Left lung (tissue), 10 donors: ENCODE measurements around the gene IQGAP3. TPM values are rescaled to one million over a fixed set of nuclear protein-coding genes. Genes with fewer than 3 reads are reported as not detected.

ENCODE experiments used
- ATAC-seq: fragments of 200-7000 bp; cut with Tn5 transposase; one replicate; pipeline ENCODE4 v1.9.1; 2020; ENCODE audit warnings: moderate library complexity
- DNase-seq, 4 donors: peaks; one replicate each; pipeline ENCODE4 v3.0.0-alpha.2; 2013 to 2020
- H3K27ac ChIP-seq, 2 donors: fragments of 200-600 bp; sonication (generic) in 1 of 2; one replicate each; pipeline versions ENCODE4 v1.5.0 to v1.8.0; 2020 to 2021
- H3K27me3 ChIP-seq, 2 donors: fragments of 200-600 bp; sonication (generic) in 1 of 2; one replicate each; pipeline versions ENCODE4 v1.5.0 to v1.8.0; 2020 to 2021
- H3K36me3 ChIP-seq, 2 donors: fragments of 200-600 bp; sonication (generic) in 1 of 2; one replicate each; pipeline versions ENCODE4 v1.5.0 to v1.8.0; 2020 to 2021
- H3K4me1 ChIP-seq, 2 donors: fragments of 200-600 bp; one replicate each; pipeline ENCODE4 v1.8.0; 2021
- H3K4me3 ChIP-seq, 2 donors: fragments of 200-600 bp; sonication (generic) in 1 of 2; one replicate each; pipeline versions ENCODE4 v1.5.0 to v1.8.0; 2020 to 2021; ENCODE audit warnings: mild to moderate bottlenecking in 1 of 2
- H3K9me3 ChIP-seq, 2 donors: fragments of 200-600 bp; sonication (generic) in 1 of 2; one replicate each; pipeline versions ENCODE4 v1.5.0 to v1.8.0; 2020 to 2021
- CTCF ChIP-seq, 2 donors: fragments of 200-600 bp; sonication (generic) in 1 of 2; IDR thresholded peaks; one replicate each; pipeline versions ENCODE4 v1.5.0 to v1.8.0; 2021; ENCODE audit warnings: antibody characterized with exemption in 2 of 2
- intact Hi-C, 2 donors: fragments of 100-400 bp; cut with DNase I; formaldehyde crosslinking; loops; one replicate each; pipeline versions ENCODE4 v1.11.2 to v1.14.2; 2022
- polyA plus RNA-seq, 6 donors: library from polyadenylated mRNA; unstranded; fragments of 120-200 nt; gene quantifications; one replicate each; pipeline ENCODE4 v1.2.1, GENCODE V29; 2013; ENCODE audit not compliant: insufficient read length in 6 of 6
- total RNA-seq, 2 donors: library from RNA; stranded (reverse); fragmentation: NEBNext Ultra II Directional; extraction: Animal tissue kit (Norgen Biotek cat#: 25700); gene quantifications; one replicate each; pipeline ENCODE4 v1.2.1, GENCODE V29; 2021
- donor health status: DM: no; HTN: yes; CAD: no.
- donor health status: DM: no; HTN: no; CAD: no.

IQGAP3 gene
- total and polyA plus RNA-seq, 8 donors, result 2.8 to 26.7 (median 13.1) TPM

- Histone ChIP-seq H3K27me3 (no peaks in the 10 kb centered on the region), H3K4me3 (no peak overlapping the region), H3K4me1 (no peaks in the 10 kb centered on the region), H3K27ac (no peak overlapping the region), H3K36me3 (peaks cover 0 to 15% of the 10 kb centered on the region in 2 donors), H3K9me3 (no peaks in the 10 kb centered on the region)
- no peak for ATAC-seq
- intact Hi-C loops, result no loop called here
- no peak for TF ChIP-seq CTCF (IDR thresholded peaks at IDR 0.05)
- DNase-seq, result no peak
These were observed 11.7 kb downstream of the IQGAP3 start for GRCh38 chr1:156560585-156561163.

GRCh38 chr1:156559797-156560385 lies 12.5 kb downstream of the IQGAP3 start:
- intact Hi-C loops, result no loop called here
- DNase-seq (no peak), ATAC-seq (no peak)
- Histone ChIP-seq H3K27ac (no peak overlapping the region), H3K4me3 (no peak overlapping the region), H3K27me3 (no peaks in the 10 kb centered on the region), H3K4me1 (no peaks in the 10 kb centered on the region), H3K9me3 (no peaks in the 10 kb centered on the region), H3K36me3 (peaks cover 0 to 15% of the 10 kb centered on the region in 2 donors)
- no peak for TF ChIP-seq CTCF (IDR thresholded peaks at IDR 0.05)

- TF ChIP-seq CTCF (IDR thresholded peaks at IDR 0.05), result no peak
- H3K9me3 ChIP-seq, result no peaks in the 10 kb centered on the region
- peaks cover 0 to 11% of the 10 kb centered on the region in 2 donors for H3K36me3 ChIP-seq
- no peak overlapping the region for H3K4me3 ChIP-seq
- H3K27ac ChIP-seq, result no peak overlapping the region
- no peaks in the 10 kb centered on the region for H3K27me3 ChIP-seq
- DNase-seq, result no peak
- ATAC-seq, result no peak
- H3K4me1 ChIP-seq, result no peaks in the 10 kb centered on the region
- intact Hi-C loops, result no loop called here
These were observed 13.1 kb downstream of the IQGAP3 start for GRCh38 chr1:156559086-156559796.

GRCh38 chr1:156556354-156556753 lies 16.0 kb downstream of the IQGAP3 start:
- Histone ChIP-seq H3K36me3 (peaks cover 0 to 8% of the 10 kb centered on the region in 2 donors), H3K4me1 (peaks cover 0 to 11% of the 10 kb centered on the region in 2 donors), H3K9me3 (no peaks in the 10 kb centered on the region), H3K27me3 (no peaks in the 10 kb centered on the region), H3K27ac (no peak overlapping the region), H3K4me3 (no peak overlapping the region)
- intact Hi-C loops, result no loop called here
- TF ChIP-seq CTCF (IDR thresholded peaks at IDR 0.05), result no peak
- no peak for DNase-seq
- ATAC-seq, result no peak

- intact Hi-C loops, result no loop called here
- TF ChIP-seq CTCF (IDR thresholded peaks at IDR 0.05), result no peak
- Histone ChIP-seq H3K4me1 (peaks cover 0 to 11% of the 10 kb centered on the region in 2 donors), H3K36me3 (peaks cover 0 to 8% of the 10 kb centered on the region in 2 donors), H3K27ac (no peak overlapping the region), H3K9me3 (no peaks in the 10 kb centered on the region), H3K27me3 (no peaks in the 10 kb centered on the region), H3K4me3 (no peak overlapping the region)
- DNase-seq (no peak), ATAC-seq (no peak)
These were observed 16.6 kb downstream of the IQGAP3 start for GRCh38 chr1:156555715-156556114.
